Neural cell (in vitro differentiated cells): Measurements from ENCODE around the gene NALCN.

Experiments used
- EP300 ChIP-seq: fragments of 450-650 bp; conservative IDR thresholded peaks from 2 replicates; pipeline ENCODE4 v1.6.1; 2014; ENCODE audit warnings: antibody characterized with exemption, mild to moderate bottlenecking, moderate library complexity; ENCODE audit not compliant: poor library complexity, severe bottlenecking
- MXI1 ChIP-seq: fragments of 450-650 bp; conservative IDR thresholded peaks from 2 replicates; pipeline ENCODE4 v1.6.1; 2014; ENCODE audit warnings: antibody characterized with exemption, mild to moderate bottlenecking; ENCODE audit not compliant: poor library complexity, severe bottlenecking
- POLR2AphosphoS5 ChIP-seq: IDR thresholded peaks from 2 replicates; pipeline ENCODE4 v1.6.1; 2012
- TF ChIP-seq, protein P1 (sequence below): fragments of 450-650 bp; IDR thresholded peaks from 2 replicates; pipeline ENCODE4 v1.5.1; 2014; ENCODE audit warnings: antibody characterized with exemption, mild to moderate bottlenecking, moderate library complexity; ENCODE audit not compliant: poor library complexity, severe bottlenecking

DNA sequence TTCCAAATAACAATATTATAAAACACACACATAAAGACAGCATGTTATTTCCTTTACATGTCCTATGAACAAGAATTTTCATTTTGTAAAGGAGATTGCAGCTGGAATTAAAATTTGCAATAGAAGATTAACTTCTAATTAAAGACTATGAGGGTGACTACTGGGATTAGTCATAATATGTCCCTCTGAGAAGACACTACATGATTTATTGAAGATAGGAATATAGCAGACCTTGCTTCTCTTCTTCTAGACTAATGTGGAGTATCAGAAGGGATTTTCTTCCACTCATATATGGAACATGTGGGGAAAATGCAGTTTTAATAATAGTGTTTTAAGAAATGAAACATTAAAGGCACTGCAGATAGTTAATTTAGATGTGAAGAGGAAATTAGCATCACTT is 177.8 kb downstream of the NALCN start:
- TF ChIP-seq, protein P1, sequence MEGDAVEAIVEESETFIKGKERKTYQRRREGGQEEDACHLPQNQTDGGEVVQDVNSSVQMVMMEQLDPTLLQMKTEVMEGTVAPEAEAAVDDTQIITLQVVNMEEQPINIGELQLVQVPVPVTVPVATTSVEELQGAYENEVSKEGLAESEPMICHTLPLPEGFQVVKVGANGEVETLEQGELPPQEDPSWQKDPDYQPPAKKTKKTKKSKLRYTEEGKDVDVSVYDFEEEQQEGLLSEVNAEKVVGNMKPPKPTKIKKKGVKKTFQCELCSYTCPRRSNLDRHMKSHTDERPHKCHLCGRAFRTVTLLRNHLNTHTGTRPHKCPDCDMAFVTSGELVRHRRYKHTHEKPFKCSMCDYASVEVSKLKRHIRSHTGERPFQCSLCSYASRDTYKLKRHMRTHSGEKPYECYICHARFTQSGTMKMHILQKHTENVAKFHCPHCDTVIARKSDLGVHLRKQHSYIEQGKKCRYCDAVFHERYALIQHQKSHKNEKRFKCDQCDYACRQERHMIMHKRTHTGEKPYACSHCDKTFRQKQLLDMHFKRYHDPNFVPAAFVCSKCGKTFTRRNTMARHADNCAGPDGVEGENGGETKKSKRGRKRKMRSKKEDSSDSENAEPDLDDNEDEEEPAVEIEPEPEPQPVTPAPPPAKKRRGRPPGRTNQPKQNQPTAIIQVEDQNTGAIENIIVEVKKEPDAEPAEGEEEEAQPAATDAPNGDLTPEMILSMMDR = no peak
- TF ChIP-seq POLR2AphosphoS5 = no peak
- TF ChIP-seq MXI1 = no peak
- no peak for TF ChIP-seq EP300
